LNCaP clone FGC (cell line): Measurements from ENCODE around the gene POC1A.

ENCODE experiments used
- DNase-seq: peaks from one replicate; pipeline ENCODE4 v3.0.0-alpha.2; 2011; ENCODE audit warnings: low read depth
- H3K4me3 ChIP-seq: 2 replicates; pipeline ENCODE4 v1.5.1; 2011; ENCODE audit warnings: mild to moderate bottlenecking, low read depth, low read length, control low read depth
- CTCF ChIP-seq: IDR thresholded peaks from 2 replicates; pipeline ENCODE4 v1.5.1; 2012; ENCODE audit warnings: mild to moderate bottlenecking; ENCODE audit not compliant: control insufficient read depth, insufficient read depth; ENCODE audit errors: extremely low read depth

Gene POC1A

GRCh38 chr3:52140000-52140399, 14.2 kb downstream of the POC1A start:
- TF ChIP-seq CTCF, result no peak
- H3K4me3 ChIP-seq, result no peak overlapping the region
- no peak for DNase-seq

GRCh38 chr3:52137311-52137710, 16.9 kb downstream of the POC1A start:
- no peak for DNase-seq
- H3K4me3 ChIP-seq, result no peak overlapping the region
- TF ChIP-seq CTCF, result no peak

DNA sequence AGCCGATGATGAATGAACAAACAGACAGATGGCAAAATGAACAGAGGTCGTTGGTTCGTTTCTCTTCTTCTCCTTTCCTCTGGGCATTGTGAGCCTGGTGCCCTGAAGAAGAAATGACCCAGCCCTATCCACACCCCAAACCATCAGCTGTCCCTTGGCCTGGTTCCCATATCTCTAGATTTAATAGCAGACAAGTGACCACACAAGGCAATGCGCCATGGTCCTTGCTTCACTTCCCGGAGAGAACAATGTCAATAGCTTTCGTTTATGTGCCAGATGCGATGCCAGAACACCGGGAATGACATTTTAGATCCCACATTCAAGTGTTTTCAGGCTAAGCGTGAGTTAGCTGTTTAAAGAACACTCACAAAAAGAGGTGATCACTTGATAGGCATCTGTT, 17.7 kb downstream of the POC1A start:
- H3K4me3 ChIP-seq, result no peak overlapping the region
- TF ChIP-seq CTCF, result no peak
- DNase-seq, result peak; percentile 77

- H3K4me3 ChIP-seq, result no peak overlapping the region
- no peak for TF ChIP-seq CTCF
- no peak for DNase-seq
Measured at GRCh38 chr3:52135332-52135731, 18.9 kb downstream of the POC1A start.

DNA sequence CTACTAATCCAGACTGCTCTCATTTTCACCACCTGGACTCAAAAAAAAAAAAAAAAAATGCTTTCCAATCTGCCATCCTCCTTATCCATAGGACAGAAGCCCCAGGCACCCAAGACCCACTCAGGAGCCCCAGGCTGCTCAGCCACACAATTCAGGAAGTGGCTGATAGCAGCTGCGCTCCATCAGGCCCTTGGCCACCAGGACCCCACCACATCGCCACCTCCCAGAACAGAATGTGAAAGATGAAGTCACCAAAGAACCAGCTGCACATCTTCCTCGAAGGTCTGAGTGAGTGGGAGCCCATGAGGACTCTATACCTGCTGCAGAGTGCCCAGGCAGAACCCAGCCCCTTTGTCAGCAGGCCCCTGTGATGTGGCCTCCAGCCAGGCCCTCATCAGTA, 19.5 kb downstream of the POC1A start:
- DNase-seq, result no peak
- TF ChIP-seq CTCF, result no peak
- no peak overlapping the region for H3K4me3 ChIP-seq

- no peak for TF ChIP-seq CTCF
- no peak for DNase-seq
- no peak overlapping the region for H3K4me3 ChIP-seq
Measured at GRCh38 chr3:52132930-52133329, 21.3 kb downstream of the POC1A start.

DNA sequence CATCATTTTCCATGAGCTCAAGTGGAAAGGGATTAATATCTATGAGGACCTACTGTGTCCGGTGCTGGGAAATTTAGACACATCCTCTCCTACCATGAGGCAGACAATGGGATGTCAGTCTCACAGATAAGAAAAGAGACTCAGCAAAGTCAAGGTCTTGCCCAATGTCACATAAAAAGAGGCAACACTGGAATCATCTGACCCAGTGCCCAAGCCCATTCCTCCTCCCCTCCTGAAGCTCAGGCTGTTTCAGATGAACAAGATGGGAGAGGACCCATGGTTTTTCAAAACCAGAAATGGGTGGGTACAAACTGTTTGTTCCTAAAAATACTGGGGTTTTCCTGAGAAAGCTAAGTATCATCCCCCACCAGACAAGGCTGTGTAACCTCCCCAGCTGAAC, 22.2 kb downstream of the POC1A start:
- TF ChIP-seq CTCF, result no peak
- no peak overlapping the region for H3K4me3 ChIP-seq
- DNase-seq, result no peak
